AG09319 (cell line): ENCODE results near the gene CEP112.

Experiments used
- DNase-seq: peaks from one replicate; pipeline ENCODE4 v3.0.0-alpha.2; 2010; ENCODE audit warnings: low read depth; ENCODE audit errors: extremely low read depth
- CTCF ChIP-seq: IDR thresholded peaks from 2 replicates; pipeline ENCODE4 v1.5.1; 2011; ENCODE audit warnings: low read depth, mild to moderate bottlenecking, inconsistent platforms, low read length, moderate library complexity

The CEP112 gene

DNA sequence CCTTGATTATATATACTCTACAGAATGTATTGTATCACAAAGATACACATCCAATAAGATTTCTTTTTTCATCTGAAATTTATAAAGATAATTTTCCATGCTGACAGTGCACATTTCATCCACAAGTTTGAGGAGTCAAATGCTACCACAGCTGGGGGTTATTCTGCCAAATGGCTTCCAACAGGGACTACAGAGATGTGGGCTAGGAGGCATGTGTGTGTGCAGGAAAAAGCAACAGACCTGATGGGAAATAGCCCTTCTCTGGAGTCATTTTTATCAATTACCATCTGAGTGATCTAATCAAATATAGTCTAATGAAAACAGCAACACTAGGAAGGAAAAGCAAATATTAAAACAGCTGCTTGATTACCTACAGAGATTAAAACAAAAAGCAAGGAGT is 290.5 kb downstream of the CEP112 start:
- no peak for DNase-seq
- no peak for TF ChIP-seq CTCF

- DNase-seq = no peak
- TF ChIP-seq CTCF = no peak
Observed at GRCh38 chr17:65900216-65900615, 291.7 kb downstream of the CEP112 start.

DNA sequence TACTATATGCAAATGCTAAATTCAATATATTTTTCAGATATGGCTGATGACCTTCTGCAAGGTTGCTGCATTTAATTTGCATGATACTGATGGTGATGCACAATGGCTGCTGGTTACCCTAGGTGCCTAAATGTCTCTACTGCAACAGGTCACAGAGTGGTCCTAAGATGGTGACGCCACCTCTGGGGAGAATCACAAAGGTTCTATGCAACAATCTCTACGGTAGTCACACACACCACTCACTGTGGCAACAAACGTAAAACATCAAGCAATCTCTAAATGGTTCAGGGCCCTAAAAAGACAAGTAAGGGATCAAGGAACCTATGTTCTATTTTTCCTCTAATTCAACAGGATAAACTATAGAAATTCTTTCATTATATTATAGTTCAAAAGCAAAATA is 293.3 kb downstream of the CEP112 start:
- no peak for TF ChIP-seq CTCF
- no peak for DNase-seq

GRCh38 chr17:65896889-65897288 is 295.0 kb downstream of the CEP112 start:
- DNase-seq = no peak
- no peak for TF ChIP-seq CTCF

- no peak for TF ChIP-seq CTCF
- no peak for DNase-seq
Observed at GRCh38 chr17:65895969-65896368, 296.0 kb downstream of the CEP112 start.

DNA sequence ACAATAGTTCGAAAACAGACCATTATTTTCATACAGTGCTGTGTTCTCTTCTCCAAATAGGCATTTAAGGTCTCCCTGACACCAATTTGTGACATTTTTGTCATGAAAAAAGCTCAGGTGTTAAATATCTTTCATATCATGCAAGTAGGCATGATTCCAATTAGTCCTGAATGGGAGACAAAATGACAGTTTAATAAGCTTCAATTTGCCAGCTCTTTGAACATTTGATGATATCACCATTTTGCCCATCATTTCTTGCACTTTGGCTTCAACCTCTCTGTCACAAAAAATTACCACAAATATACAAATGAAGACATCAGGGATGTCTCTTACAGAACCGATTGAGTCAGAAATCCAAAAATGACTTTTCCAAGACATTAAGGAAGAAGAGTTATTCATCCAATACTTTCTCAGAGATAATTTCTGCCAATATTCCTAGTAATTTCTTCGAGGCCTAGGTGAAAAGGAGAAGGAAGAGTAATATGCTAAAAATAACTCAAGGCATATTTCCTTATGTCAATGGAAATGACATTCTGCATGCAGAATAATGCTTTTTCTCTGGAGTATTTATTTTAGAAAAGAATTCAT is 298.1 kb downstream of the CEP112 start:
- no peak for TF ChIP-seq CTCF
- no peak for DNase-seq

- DNase-seq = no peak
Observed at GRCh38 chr17:65892912-65893377, 299.0 kb downstream of the CEP112 start.

More at GRCh38 chr17:65892912-65893377, 299.0 kb downstream of the CEP112 start:
- no peak for TF ChIP-seq CTCF
